HL-60 (cell line): ENCODE measurements around the gene FASTK.

Experiments
- GABPA ChIP-seq: IDR thresholded peaks from 2 replicates; pipeline ENCODE4 v1.6.1; 2012; ENCODE audit warnings: low read depth
- POLR2AphosphoS5 ChIP-seq: IDR thresholded peaks from 2 replicates; pipeline ENCODE4 v1.6.1; 2012; ENCODE audit warnings: low read depth
- SPI1 ChIP-seq: IDR thresholded peaks from 2 replicates; pipeline ENCODE4 v1.6.1; 2012; ENCODE audit warnings: low read depth, mild to moderate bottlenecking, borderline replicate concordance
- TF ChIP-seq, protein P1 (sequence below): IDR thresholded peaks from one replicate; pipeline ENCODE4 v1.5.1; 2011; ENCODE audit warnings: low read length, control low read depth, inconsistent platforms; ENCODE audit not compliant: insufficient read depth
- TF ChIP-seq, protein P2 (sequence below): IDR thresholded peaks from 2 replicates; pipeline ENCODE4 v1.6.1; 2012; ENCODE audit warnings: low read depth; ENCODE audit not compliant: insufficient replicate concordance

DNA sequence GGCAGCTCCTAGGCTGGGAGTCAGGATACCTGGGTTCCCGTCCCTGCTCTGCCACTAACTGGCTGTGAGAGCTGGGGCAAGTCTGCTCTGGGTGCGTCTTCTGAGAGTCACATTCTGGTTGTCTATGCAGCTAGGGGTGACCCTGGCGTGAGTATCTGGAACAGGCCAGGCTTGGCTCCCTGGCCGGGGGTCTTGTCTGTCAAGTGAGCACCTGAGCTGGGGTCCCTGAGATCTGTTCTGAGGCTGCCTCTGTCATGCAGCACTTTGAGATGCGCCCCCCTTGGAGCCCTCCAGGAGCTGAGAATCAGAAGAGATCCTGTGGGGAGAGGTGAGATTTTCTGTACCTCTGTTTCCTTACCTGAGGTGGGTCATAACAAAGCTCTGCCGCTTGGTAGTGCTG lies 13.1 kb upstream of the FASTK start:
- TF ChIP-seq POLR2AphosphoS5 (no peak), GABPA (no peak), SPI1 (no peak)
- TF ChIP-seq, protein P1, sequence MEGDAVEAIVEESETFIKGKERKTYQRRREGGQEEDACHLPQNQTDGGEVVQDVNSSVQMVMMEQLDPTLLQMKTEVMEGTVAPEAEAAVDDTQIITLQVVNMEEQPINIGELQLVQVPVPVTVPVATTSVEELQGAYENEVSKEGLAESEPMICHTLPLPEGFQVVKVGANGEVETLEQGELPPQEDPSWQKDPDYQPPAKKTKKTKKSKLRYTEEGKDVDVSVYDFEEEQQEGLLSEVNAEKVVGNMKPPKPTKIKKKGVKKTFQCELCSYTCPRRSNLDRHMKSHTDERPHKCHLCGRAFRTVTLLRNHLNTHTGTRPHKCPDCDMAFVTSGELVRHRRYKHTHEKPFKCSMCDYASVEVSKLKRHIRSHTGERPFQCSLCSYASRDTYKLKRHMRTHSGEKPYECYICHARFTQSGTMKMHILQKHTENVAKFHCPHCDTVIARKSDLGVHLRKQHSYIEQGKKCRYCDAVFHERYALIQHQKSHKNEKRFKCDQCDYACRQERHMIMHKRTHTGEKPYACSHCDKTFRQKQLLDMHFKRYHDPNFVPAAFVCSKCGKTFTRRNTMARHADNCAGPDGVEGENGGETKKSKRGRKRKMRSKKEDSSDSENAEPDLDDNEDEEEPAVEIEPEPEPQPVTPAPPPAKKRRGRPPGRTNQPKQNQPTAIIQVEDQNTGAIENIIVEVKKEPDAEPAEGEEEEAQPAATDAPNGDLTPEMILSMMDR = no peak
- TF ChIP-seq, protein P2, sequence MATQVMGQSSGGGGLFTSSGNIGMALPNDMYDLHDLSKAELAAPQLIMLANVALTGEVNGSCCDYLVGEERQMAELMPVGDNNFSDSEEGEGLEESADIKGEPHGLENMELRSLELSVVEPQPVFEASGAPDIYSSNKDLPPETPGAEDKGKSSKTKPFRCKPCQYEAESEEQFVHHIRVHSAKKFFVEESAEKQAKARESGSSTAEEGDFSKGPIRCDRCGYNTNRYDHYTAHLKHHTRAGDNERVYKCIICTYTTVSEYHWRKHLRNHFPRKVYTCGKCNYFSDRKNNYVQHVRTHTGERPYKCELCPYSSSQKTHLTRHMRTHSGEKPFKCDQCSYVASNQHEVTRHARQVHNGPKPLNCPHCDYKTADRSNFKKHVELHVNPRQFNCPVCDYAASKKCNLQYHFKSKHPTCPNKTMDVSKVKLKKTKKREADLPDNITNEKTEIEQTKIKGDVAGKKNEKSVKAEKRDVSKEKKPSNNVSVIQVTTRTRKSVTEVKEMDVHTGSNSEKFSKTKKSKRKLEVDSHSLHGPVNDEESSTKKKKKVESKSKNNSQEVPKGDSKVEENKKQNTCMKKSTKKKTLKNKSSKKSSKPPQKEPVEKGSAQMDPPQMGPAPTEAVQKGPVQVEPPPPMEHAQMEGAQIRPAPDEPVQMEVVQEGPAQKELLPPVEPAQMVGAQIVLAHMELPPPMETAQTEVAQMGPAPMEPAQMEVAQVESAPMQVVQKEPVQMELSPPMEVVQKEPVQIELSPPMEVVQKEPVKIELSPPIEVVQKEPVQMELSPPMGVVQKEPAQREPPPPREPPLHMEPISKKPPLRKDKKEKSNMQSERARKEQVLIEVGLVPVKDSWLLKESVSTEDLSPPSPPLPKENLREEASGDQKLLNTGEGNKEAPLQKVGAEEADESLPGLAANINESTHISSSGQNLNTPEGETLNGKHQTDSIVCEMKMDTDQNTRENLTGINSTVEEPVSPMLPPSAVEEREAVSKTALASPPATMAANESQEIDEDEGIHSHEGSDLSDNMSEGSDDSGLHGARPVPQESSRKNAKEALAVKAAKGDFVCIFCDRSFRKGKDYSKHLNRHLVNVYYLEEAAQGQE = no peak
